HG03159 (cell line): ENCODE results near the gene FAAP20.
A peak's percentile ranks its signal among the peaks of the same experiment; 100 is the strongest.

Experiments
- ATAC-seq: cut with Tn5 transposase; IDR thresholded peaks from one replicate; pipeline ENCODE4 v1.9.1; 2021; ENCODE audit warnings: mild to moderate bottlenecking, moderate library complexity; ENCODE audit not compliant: unreplicated experiment

Gene FAAP20

GRCh38 chr1:2212532-2213491, 18.2 kb upstream of the FAAP20 start:
- ATAC-seq = no peak

DNA sequence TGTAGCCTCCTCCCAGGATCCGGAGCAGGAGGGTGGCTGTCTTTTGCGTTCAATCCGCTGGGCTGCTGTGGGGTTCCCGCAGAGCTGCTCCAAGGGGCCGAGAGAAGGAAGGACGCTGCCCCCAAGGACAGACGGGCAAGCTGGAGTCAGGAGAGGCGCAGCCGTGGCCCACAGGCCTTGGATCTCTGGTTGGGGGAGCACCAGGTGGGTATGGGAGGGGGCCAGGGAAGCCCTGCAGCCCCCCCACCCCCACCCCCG, 17.6 kb upstream of the FAAP20 start:
- ATAC-seq = no peak

DNA sequence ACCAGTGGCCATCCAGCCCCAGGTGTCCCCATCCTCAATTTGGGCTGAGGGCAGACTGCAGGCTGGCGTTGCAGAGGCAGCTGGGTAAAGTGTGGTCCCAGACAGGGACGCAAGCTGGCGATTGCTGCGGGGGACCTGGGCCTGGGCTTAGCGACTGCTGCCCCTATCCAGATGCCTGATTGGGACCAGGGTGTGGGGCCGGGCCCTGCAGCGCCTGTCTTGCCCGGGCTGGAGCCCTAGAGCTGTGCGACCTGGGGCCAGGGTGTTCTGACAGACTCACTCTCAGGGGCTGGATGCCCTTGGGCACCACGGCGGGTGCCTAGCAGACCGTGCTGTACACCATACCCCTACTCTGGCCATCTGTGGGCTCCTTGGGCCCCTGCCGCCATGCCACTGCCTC, 16.2 kb upstream of the FAAP20 start:
- no peak for ATAC-seq

DNA sequence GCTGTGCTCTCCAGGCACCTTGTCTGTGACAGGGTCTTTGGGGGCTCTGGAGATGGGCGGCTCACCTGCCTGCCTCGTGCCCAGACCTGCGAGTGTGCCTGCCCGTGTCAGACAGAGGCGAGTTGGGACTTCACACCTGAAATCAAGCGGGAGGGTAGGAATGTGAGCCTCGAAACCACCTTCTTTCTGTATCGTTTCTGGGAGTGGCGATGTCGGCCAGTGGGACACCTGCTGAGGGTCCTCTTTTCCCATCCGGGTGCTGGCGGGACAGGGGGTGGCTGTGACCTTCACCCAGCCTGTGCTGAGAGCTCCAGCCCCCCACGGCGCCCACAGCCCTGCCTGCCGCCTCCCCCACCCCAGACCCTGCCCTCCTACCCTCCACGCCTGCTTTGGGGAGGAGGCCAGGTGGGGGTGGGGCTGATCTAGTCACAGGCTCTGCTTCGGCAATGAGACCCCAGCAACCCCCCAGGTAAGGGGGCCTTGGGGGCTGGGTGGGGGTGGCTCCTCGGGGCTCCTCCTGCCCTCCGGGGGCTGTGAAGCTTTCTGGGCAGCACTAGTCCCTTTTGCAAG, 15.6 kb upstream of the FAAP20 start:
- ATAC-seq = no peak

DNA sequence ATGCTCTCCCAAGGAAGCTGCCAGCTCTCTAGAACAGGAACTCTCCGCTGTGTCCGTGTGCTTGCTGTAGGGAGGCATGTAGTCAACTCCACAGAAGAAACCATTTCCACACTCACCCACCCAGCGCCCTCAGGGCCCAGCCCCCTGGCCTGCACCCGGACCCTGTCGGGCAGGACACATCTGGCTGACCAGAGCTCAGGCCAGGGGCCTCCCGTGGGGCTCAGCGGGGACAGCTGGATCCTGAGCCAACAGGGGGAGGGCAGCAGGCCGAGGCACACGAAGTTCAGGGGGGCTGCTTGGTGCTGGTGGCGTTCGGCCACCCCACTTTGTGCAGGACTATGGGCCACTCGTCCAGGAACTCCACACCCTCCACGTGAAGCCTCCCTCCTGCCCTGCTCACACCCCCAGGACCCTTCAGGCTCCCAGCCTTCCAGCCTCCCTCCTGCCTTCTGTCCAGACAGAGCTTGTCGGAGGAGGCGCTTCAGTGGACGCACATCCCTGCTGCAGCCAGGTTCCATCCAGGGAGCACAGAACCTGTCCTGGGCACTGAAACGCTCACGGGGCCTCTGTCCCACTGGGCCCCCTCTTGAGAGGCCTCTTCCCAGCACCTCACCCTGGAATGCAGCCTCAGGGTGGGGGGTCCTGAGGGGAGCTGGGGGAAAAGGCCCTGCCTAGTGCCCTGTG, 15.0 kb upstream of the FAAP20 start:
- ATAC-seq = no peak

DNA sequence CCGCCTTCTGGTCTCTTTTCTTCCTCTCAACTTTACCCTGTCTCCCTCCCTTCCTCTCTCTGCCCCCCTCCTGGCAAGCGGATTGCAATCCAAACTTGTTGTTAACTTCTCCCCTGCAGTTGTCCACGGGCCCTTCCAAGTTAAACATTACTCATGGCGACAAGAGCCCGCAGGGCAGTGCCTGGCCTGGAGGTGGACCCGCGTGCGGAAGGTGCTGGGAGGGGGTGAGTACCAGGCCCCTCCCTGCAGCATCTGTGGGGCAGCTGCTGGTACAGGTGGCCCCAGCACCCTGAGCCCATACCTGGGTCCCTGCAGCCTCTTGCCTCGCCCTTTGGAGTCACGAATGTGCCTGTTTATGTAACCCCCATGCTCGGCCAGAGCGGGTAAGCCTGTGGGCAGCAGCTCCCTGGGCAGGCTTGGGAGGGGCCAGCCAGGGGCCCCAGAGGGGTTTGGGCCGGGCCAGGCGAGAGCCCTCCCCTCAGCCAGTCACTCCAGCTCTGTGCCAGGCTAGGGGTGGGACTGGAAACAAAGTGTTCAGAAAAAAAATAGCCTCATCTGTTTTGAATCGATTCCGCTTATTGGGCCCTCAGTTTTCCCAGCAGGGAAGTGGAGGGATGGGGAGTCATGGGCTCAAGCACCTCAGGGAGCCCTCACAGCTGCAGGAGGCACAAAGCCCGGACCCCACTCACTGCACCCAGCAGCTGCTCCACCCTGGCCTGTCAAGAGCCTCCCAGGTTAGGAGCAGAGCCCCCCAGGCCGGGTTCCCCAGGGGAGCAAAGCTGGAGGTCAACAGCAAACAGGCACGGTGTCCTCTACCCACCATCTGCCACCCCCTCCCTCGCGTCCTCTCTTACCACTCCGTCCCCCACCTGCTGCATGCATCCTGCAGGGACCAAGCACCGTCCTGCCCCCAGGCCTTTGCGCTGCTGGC, 14.0 kb upstream of the FAAP20 start:
- no peak for ATAC-seq

- no peak for ATAC-seq
These were observed 12.4 kb upstream of the FAAP20 start for GRCh38 chr1:2206813-2207487.

GRCh38 chr1:2205191-2205952, 10.8 kb upstream of the FAAP20 start:
- ATAC-seq = peak; percentile 69

GRCh38 chr1:2204415-2205190, 10.0 kb upstream of the FAAP20 start:
- no peak for ATAC-seq

GRCh38 chr1:2203671-2204414, 9.3 kb upstream of the FAAP20 start:
- ATAC-seq = no peak

DNA sequence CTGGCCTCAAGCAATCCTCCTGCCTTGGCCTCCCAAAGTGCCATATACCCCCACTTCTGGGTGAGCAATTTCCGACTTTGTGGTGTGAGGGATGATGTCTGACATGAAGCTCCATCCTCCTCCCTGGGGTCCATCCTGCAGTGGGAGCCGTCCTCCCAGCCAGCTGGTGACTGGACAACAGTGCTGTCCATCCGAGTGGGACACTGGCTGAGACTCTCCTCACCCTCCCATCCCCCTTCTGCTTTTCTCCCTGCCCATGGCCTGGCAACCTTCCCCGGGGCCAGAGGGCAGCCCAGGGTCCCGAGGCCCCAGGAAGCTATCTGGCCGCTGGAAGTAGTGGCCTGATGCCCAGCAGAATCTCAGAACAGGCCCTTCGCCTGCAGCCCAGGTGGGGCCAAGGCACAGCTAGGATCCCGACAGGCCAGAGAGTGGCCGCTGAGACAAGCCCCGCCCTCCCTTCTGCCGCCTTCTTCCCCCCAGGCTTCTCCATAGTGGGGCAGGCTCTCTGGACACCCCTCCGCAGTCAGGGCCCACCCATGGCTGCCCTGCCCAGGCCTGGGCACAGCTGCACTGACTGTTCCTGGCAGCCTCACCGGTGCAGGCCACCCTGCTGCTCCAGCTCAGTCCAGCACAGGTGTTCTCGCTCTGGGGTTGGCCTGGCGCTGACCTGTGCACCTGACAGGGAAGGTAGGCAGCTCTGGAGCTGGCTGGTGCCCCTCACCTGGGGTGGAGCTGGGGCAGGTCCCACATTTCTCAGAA, 8.4 kb upstream of the FAAP20 start:
- ATAC-seq = no peak

DNA sequence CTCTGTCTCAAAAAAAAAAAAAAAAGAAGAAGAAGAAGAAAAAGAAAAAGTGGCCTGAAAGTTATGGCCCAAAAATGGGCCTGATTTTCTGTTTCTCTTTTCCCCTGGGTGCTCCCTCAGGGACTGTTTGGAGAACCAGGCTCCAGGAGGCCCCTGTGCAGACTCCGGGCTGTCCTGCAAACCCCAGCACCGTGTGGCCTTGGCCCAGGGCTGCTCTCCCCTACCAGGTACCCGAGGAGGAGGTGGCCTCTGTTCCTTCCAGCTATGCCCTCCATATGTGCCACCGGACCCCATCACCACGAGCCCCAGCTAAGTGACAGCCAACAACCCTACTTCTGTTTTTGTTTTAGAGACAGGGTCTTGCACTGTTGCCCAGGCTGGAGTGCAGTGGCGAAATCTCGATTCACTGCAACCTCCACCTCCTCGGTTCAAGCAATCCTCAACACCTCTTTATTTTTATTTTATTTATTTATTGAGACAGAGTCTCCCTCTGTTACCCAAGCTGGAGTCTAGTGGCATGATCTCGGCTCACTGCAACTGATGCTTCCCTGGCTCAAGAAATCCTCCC, 7.5 kb upstream of the FAAP20 start:
- ATAC-seq = no peak

DNA sequence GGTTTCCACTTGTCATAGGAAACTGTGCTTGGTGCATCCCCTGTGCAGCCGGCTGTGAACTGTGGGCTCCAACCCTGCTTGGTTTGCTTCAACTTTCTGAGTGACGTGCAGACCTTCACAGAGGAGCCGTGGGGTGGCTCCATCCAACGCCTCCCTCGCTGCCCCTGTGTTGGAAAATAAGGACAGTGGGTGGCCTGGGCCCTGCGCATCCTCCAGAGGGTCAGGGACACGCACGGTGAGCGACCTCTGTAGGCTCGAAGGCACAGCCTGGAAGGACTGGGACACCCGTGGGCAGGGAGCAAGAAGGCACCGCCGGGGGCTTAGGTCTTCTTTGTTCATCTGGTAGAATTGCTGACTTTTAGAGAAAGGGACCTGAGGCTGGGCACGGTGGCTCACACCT, 6.5 kb upstream of the FAAP20 start:
- no peak for ATAC-seq

DNA sequence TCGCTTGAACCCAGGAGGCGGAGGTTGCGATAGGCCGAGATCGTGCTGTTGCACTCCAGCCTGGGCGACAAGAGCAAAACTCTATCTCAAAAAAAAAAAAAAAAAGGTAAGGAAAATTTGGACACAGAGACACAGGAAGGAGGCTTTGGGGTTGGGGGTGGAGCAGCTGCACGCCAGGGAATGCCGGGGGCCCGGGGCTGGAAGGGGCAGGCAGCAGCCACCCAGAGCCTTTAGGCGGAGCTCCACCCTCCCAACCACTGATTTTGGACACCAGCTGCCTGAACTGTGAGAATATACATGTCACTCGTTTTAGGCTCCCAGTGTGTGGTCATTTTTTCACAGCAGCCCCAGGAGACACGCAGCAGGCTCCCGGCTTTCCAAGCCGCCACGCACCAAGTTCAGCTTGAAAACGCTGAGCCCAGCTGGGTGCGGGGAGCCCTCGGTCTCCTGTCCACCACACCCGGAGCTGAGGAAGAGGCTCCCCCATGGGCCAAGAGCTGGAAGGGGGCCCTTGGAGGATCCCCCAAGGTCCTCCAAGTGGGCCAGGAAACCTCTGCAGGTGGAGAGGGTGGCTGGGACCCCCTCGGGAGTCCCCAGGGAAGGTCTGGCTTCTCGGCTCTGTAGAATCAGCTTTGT, 5.9 kb upstream of the FAAP20 start:
- ATAC-seq = no peak

DNA sequence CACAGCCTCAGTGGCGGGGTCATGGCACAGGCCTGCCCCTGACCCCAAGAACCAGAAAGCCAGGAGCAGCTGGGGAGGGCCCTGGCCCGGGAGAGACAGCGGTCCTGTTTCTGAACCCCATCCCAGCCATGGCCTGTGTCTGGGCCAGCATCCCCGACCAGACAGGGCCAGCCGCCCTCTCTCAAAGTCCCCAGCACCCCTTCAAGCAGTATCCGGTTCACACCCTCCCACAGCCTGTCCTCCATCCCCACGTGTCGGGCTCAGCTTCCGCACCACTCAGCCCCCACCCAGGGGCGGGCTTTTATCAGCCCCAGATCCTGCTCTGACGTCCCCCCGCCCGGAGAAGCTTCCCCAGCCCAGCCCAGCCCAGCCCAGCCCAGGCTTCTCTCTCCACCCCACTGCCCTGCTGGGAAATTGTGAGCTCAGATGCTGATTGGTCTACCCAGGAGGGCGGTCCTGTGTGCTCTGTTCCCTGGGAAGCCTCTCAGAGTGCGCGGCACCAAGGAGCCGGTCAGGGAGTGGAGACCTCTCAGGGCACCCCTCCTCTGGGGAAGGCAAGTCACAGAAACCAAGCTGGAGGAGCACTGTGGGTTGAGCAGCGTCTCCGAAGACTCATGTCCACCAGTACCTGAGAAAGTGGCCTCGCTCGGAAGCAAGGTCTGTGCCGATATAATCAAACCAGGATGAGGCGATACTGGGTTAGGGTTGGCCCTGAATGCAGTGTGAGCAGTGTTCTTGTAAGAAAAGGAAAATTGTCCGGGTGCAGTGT, 4.7 kb upstream of the FAAP20 start:
- no peak for ATAC-seq

- ATAC-seq = no peak
These were observed 4.0 kb upstream of the FAAP20 start for GRCh38 chr1:2198571-2198970.
